H9 (cell line): ENCODE measurements around the gene TSC22D3. TPM values are rescaled to one million over a fixed set of nuclear protein-coding genes. Genes with fewer than 3 reads are reported as not detected.

Experiments
- DNase-seq: peaks from one replicate; pipeline ENCODE4 v3.0.0-alpha.2; 2017
- H2AFZ ChIP-seq: one replicate; pipeline ENCODE4 v1.6.1; 2013; ENCODE audit warnings: mild to moderate bottlenecking, low read length, control low read depth, moderate library complexity
- H2AK5ac ChIP-seq: 2 replicates; pipeline ENCODE4 v1.6.1; 2013; ENCODE audit warnings: low read length, control low read depth, mixed read lengths; ENCODE audit not compliant: insufficient read length
- H2BK120ac ChIP-seq: one replicate; pipeline ENCODE4 v1.6.1; 2013; ENCODE audit warnings: low read depth, mild to moderate bottlenecking, low read length, control low read depth, inconsistent platforms; ENCODE audit not compliant: poor library complexity, severe bottlenecking
- H2BK12ac ChIP-seq: 2 replicates; pipeline ENCODE4 v1.6.1; 2013; ENCODE audit warnings: low read length, control low read depth, mixed read lengths, low read depth; ENCODE audit not compliant: insufficient read length
- H2BK15ac ChIP-seq: 2 replicates; pipeline ENCODE4 v1.6.1; 2013; ENCODE audit warnings: low read depth, low read length, control low read depth
- H2BK20ac ChIP-seq: one replicate; pipeline ENCODE4 v1.6.1; 2013; ENCODE audit warnings: low read depth, mild to moderate bottlenecking, low read length, control low read depth, inconsistent platforms; ENCODE audit not compliant: poor library complexity, severe bottlenecking
- H2BK5ac ChIP-seq: 2 replicates; pipeline ENCODE4 v1.6.1; 2013; ENCODE audit warnings: low read length, control low read depth, mixed read lengths; ENCODE audit not compliant: insufficient read length
- H3K14ac ChIP-seq: 2 replicates; pipeline ENCODE4 v1.6.1; 2013; ENCODE audit warnings: low read length, control low read depth; ENCODE audit not compliant: insufficient read depth
- H3K18ac ChIP-seq: 2 replicates; pipeline ENCODE4 v1.6.1; 2013; ENCODE audit warnings: low read depth, mild to moderate bottlenecking, mixed read lengths, low read length, control low read depth; ENCODE audit not compliant: insufficient read length
- H3K23ac ChIP-seq: 2 replicates; pipeline ENCODE4 v1.6.1; 2013; ENCODE audit warnings: low read length, control low read depth, mixed read lengths, low read depth; ENCODE audit not compliant: insufficient read length
- H3K23me2 ChIP-seq: 2 replicates; pipeline ENCODE4 v1.6.1; 2013; ENCODE audit warnings: low read depth, mild to moderate bottlenecking, mixed read lengths, low read length, control low read depth; ENCODE audit not compliant: insufficient read length, poor library complexity, severe bottlenecking
- H3K27ac ChIP-seq: 2 replicates; pipeline ENCODE4 v1.5.1; 2013; ENCODE audit warnings: low read length, control low read depth, mixed read lengths, low read depth; ENCODE audit not compliant: insufficient read length
- H3K27me3 ChIP-seq: 2 replicates; pipeline ENCODE4 v1.6.1; 2013; ENCODE audit warnings: low read length, control low read depth, inconsistent platforms; ENCODE audit not compliant: insufficient read depth
- H3K4ac ChIP-seq: 2 replicates; pipeline ENCODE4 v1.6.1; 2013; ENCODE audit warnings: low read depth, mild to moderate bottlenecking, control low read depth, inconsistent platforms, low read length, moderate library complexity
- H3K4me1 ChIP-seq: 2 replicates; pipeline ENCODE4 v1.6.1; 2013; ENCODE audit warnings: low read length, control low read depth, inconsistent platforms; ENCODE audit not compliant: insufficient read depth
- H3K4me2 ChIP-seq: 2 replicates; pipeline ENCODE4 v1.6.1; 2013; ENCODE audit warnings: low read length, control low read depth, mixed read lengths; ENCODE audit not compliant: insufficient read length, insufficient read depth
- H3K56ac ChIP-seq: 2 replicates; pipeline ENCODE4 v1.6.1; 2013; ENCODE audit warnings: low read depth, mild to moderate bottlenecking, mixed read lengths, low read length, control low read depth; ENCODE audit not compliant: insufficient read length
- H3K79me1 ChIP-seq: 2 replicates; pipeline ENCODE4 v1.6.1; 2013; ENCODE audit warnings: low read depth, mild to moderate bottlenecking, moderate library complexity, low read length, control low read depth, inconsistent platforms; ENCODE audit not compliant: insufficient read depth, poor library complexity, severe bottlenecking
- H3K79me2 ChIP-seq: 2 replicates; pipeline ENCODE4 v1.6.1; 2013; ENCODE audit warnings: low read length, control low read depth, inconsistent platforms; ENCODE audit not compliant: insufficient read depth
- H3K9ac ChIP-seq: 2 replicates; pipeline ENCODE4 v1.6.1; 2013; ENCODE audit warnings: low read length, control low read depth, mixed read lengths; ENCODE audit not compliant: insufficient read length; ENCODE audit errors: extremely low read depth
- H3K9me3 ChIP-seq: one replicate; pipeline ENCODE4 v1.6.1; 2013; ENCODE audit warnings: low read depth, low read length, inconsistent platforms; ENCODE audit not compliant: control insufficient read depth
- H3T11ph ChIP-seq: one replicate; pipeline ENCODE4 v1.6.1; 2013; ENCODE audit warnings: mild to moderate bottlenecking, low read length, control low read depth, inconsistent platforms
- H4K20me1 ChIP-seq: one replicate; pipeline ENCODE4 v1.6.1; 2013; ENCODE audit not compliant: control insufficient read depth, insufficient read length, insufficient read depth
- H4K5ac ChIP-seq: 2 replicates; pipeline ENCODE4 v1.6.1; 2013; ENCODE audit warnings: low read depth, mild to moderate bottlenecking, mixed read lengths, low read length, control low read depth; ENCODE audit not compliant: insufficient read length
- H4K8ac ChIP-seq: replicated peaks from 2 replicates; pipeline ENCODE4 v1.6.1; 2013; ENCODE audit warnings: low read length, control low read depth, mixed read lengths, low read depth; ENCODE audit not compliant: insufficient read length
- H4K91ac ChIP-seq: 2 replicates; pipeline ENCODE4 v1.6.1; 2013; ENCODE audit warnings: low read depth, mild to moderate bottlenecking, moderate library complexity, mixed read lengths, low read length, control low read depth; ENCODE audit not compliant: insufficient read length
- H3K27ac Mint-ChIP-seq, 3 experiments: 2 replicates in 2 of 3; 3 replicates in 1 of 3; pipeline ENCODE4 v1.8.0; 2020 to 2021; ENCODE audit warnings: mixed read lengths in 3 of 3, mild to moderate bottlenecking in 1 of 3, moderate library complexity in 1 of 3
- H3K27me3 Mint-ChIP-seq: 2 replicates; pipeline ENCODE4 v1.8.0; 2021; ENCODE audit warnings: low read depth, mild to moderate bottlenecking, moderate library complexity, mixed read lengths
- H3K36me3 Mint-ChIP-seq, 3 experiments: 2 replicates in 2 of 3; 3 replicates in 1 of 3; pipeline ENCODE4 v1.8.0; 2020 to 2021; ENCODE audit warnings: low read depth in 3 of 3, mixed read lengths in 3 of 3; ENCODE audit not compliant: insufficient read depth in 1 of 3
- H3K4me1 Mint-ChIP-seq, 2 experiments: 2 replicates each; pipeline ENCODE4 v1.8.0; 2020; ENCODE audit warnings: mixed read lengths in 2 of 2
- H3K4me3 Mint-ChIP-seq, 2 experiments: 2 replicates in 1 of 2; 3 replicates in 1 of 2; pipeline ENCODE4 v1.8.0; 2020 to 2021; ENCODE audit warnings: mild to moderate bottlenecking in 2 of 2, mixed read lengths in 2 of 2, moderate library complexity in 1 of 2
- H3K9me3 Mint-ChIP-seq, 2 experiments: 2 replicates in 1 of 2; 3 replicates in 1 of 2; pipeline ENCODE4 v1.8.0; 2020; ENCODE audit warnings: mild to moderate bottlenecking in 2 of 2, mixed read lengths in 2 of 2, moderate library complexity in 1 of 2
- WGBS: extraction: QIAGEN DNeasy Blood & Tissue Kit; methylation state at CpG from one replicate; pipeline ENCODE4 v1.1.7; 2013; ENCODE audit warnings: missing lambda C conversion rate, low lambda C conversion rate, mixed read lengths; ENCODE audit not compliant: insufficient read length; ENCODE audit errors: extremely low coverage; 5-methylcytosine and 5-hydroxymethylcytosine counted together
- total RNA-seq: library from RNA; stranded (reverse); gene quantifications from 2 replicates; pipeline ENCODE4 v1.2.1, GENCODE V29; 2021
- TF ChIP-seq, protein P1 (sequence below): fragments of 200-600 bp; sonication (generic); conservative IDR thresholded peaks from 3 replicates; pipeline ENCODE4 v1.8.0; 2021; ENCODE audit warnings: antibody characterized with exemption, mild to moderate bottlenecking

TSC22D3 gene
- total RNA-seq, 1 experiment from 2014 or later: 10.5 TPM

DNA sequence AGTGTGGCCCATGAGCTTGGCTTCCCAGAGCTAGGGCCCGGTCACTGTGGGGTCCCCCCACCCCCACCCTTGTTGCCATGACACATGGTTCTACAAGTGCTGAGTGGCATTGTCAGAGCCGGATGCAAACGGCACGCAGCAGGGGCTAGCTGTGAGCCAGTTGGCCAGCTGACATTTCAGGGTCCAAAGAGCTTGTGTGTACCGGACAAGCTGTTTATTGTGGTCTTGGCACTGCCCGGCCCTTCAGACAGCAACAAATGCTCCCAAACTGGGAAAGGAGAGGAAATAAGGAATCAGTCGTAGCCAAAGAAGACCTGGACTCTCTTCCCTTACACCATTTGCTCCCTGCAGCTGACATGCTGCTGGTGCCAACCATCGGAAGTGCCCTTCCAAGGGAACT, 36.8 kb downstream of the TSC22D3 start:
- no peaks in the 10 kb centered on the region; the same call in 1 of the 2 replicates for H3K4me1 ChIP-seq
- no peak overlapping the region for H3T11ph ChIP-seq
- peaks cover 11% of the 10 kb centered on the region for H3K27me3 Mint-ChIP-seq
- H3K18ac ChIP-seq: no peak overlapping the region
- no peak overlapping the region for H2BK20ac ChIP-seq
- no peak overlapping the region for H3K14ac ChIP-seq
- H3K9me3 Mint-ChIP-seq: peaks cover 0 to 55% of the 10 kb centered on the region in 2 experiments; a peak in 2 of 5 replicates
- H4K91ac ChIP-seq: no peak overlapping the region
- no peaks in the 10 kb centered on the region for H3K23me2 ChIP-seq
- H3K9me3 ChIP-seq: no peaks in the 10 kb centered on the region
- H3K79me1 ChIP-seq: no peaks in the 10 kb centered on the region
- H3K4ac ChIP-seq: no peak overlapping the region
- H4K5ac ChIP-seq: no peak overlapping the region
- TF ChIP-seq, protein P1, sequence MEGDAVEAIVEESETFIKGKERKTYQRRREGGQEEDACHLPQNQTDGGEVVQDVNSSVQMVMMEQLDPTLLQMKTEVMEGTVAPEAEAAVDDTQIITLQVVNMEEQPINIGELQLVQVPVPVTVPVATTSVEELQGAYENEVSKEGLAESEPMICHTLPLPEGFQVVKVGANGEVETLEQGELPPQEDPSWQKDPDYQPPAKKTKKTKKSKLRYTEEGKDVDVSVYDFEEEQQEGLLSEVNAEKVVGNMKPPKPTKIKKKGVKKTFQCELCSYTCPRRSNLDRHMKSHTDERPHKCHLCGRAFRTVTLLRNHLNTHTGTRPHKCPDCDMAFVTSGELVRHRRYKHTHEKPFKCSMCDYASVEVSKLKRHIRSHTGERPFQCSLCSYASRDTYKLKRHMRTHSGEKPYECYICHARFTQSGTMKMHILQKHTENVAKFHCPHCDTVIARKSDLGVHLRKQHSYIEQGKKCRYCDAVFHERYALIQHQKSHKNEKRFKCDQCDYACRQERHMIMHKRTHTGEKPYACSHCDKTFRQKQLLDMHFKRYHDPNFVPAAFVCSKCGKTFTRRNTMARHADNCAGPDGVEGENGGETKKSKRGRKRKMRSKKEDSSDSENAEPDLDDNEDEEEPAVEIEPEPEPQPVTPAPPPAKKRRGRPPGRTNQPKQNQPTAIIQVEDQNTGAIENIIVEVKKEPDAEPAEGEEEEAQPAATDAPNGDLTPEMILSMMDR: no peak
- no peaks in the 10 kb centered on the region for H3K79me2 ChIP-seq
- no peak overlapping the region for H3K27ac Mint-ChIP-seq
- H3K23ac ChIP-seq: no peak overlapping the region
- H3K56ac ChIP-seq: no peak overlapping the region
- H3K4me2 ChIP-seq: no peak overlapping the region
- no peak overlapping the region for H2AFZ ChIP-seq
- H4K20me1 ChIP-seq: no peaks in the 10 kb centered on the region
- H3K27ac ChIP-seq: no peak overlapping the region
- H4K8ac ChIP-seq: no peak overlapping the region
- no peak for DNase-seq
- no peak overlapping the region for H3K9ac ChIP-seq
- H3K36me3 Mint-ChIP-seq: peaks cover 0 to 2% (median 0%) of the 10 kb centered on the region in 3 experiments; a peak in 2 of 7 replicates
- H3K27me3 ChIP-seq: no peaks in the 10 kb centered on the region; the same call in 1 of the 2 replicates
- no peak overlapping the region for H2BK5ac ChIP-seq
- H2AK5ac ChIP-seq: no peak overlapping the region
- no peak overlapping the region for H3K4me3 Mint-ChIP-seq
- H2BK12ac ChIP-seq: no peak overlapping the region
- H2BK120ac ChIP-seq: no peak overlapping the region
- no CpG with 5 or more reads among the region's 8 CpGs for WGBS
- peaks cover 19 to 42% of the 10 kb centered on the region in 2 experiments for H3K4me1 Mint-ChIP-seq
- H2BK15ac ChIP-seq: no peak overlapping the region; the same call in 1 of the 2 replicates
